Ovary (tissue), 3 donors: Measurements from ENCODE around the gene CADPS2.

Experiments used
- POLR2A ChIP-seq: fragments of 450-650 bp; IDR thresholded peaks from one replicate; pipeline ENCODE4 v1.6.1; 2017; ENCODE audit warnings: antibody characterized with exemption, mild to moderate bottlenecking, moderate library complexity
- TF ChIP-seq, protein P1 (sequence below), 3 donors: fragments of 450-650 bp in 2 of 3; fragments of 200-600 bp in 1 of 3; IDR thresholded peaks; one replicate each; pipeline versions ENCODE4 v1.5.1 to v1.8.0; 2016 to 2022; ENCODE audit warnings: antibody characterized with exemption in 3 of 3, mild to moderate bottlenecking in 1 of 3
- donor health status: DM: no; HTN: no; CAD: no.

DNA sequence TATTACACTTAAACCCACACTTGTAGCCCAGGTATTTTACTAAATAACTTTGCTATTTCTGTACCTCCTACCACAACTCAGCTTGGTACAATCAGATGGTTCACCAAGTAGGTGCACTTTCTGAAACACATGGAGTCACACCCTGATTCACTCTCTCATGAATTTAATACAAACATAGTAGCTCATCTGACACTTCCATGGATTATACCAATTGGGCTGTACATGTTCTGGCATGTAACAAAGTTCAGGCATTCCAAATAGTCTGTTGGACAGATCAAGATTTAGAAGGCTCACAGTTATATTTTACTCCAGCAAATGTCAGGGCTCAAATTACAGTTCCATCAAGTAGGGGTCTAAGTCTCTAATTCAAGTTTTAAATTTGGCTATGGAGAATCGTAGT is 121.4 kb downstream of the CADPS2 start:
- TF ChIP-seq, protein P1, sequence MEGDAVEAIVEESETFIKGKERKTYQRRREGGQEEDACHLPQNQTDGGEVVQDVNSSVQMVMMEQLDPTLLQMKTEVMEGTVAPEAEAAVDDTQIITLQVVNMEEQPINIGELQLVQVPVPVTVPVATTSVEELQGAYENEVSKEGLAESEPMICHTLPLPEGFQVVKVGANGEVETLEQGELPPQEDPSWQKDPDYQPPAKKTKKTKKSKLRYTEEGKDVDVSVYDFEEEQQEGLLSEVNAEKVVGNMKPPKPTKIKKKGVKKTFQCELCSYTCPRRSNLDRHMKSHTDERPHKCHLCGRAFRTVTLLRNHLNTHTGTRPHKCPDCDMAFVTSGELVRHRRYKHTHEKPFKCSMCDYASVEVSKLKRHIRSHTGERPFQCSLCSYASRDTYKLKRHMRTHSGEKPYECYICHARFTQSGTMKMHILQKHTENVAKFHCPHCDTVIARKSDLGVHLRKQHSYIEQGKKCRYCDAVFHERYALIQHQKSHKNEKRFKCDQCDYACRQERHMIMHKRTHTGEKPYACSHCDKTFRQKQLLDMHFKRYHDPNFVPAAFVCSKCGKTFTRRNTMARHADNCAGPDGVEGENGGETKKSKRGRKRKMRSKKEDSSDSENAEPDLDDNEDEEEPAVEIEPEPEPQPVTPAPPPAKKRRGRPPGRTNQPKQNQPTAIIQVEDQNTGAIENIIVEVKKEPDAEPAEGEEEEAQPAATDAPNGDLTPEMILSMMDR (IDR thresholded peaks at IDR 0.05): no peak
- TF ChIP-seq POLR2A: no peak
